Femur (tissue), 1 donor: ENCODE measurements around the gene SEPSECS.

Experiments
- DNase-seq: peaks from one replicate; pipeline ENCODE4 v3.0.0-alpha.2; 2017

Gene SEPSECS

GRCh38 chr4:25076625-25077398, 83.4 kb downstream of the SEPSECS start:
- DNase-seq: no peak

GRCh38 chr4:25075851-25076250, 84.4 kb downstream of the SEPSECS start:
- no peak for DNase-seq

GRCh38 chr4:25075129-25075528, 85.1 kb downstream of the SEPSECS start:
- DNase-seq: no peak

GRCh38 chr4:25070545-25070944, 89.7 kb downstream of the SEPSECS start:
- no peak for DNase-seq
